AG20443 (cell line): ENCODE data around the gene MAML3.

ENCODE experiments used
- DNase-seq: peaks from one replicate; pipeline ENCODE4 v3.0.0; 2012; ENCODE audit warnings: low spot score, mixed read lengths

Gene MAML3

DNA sequence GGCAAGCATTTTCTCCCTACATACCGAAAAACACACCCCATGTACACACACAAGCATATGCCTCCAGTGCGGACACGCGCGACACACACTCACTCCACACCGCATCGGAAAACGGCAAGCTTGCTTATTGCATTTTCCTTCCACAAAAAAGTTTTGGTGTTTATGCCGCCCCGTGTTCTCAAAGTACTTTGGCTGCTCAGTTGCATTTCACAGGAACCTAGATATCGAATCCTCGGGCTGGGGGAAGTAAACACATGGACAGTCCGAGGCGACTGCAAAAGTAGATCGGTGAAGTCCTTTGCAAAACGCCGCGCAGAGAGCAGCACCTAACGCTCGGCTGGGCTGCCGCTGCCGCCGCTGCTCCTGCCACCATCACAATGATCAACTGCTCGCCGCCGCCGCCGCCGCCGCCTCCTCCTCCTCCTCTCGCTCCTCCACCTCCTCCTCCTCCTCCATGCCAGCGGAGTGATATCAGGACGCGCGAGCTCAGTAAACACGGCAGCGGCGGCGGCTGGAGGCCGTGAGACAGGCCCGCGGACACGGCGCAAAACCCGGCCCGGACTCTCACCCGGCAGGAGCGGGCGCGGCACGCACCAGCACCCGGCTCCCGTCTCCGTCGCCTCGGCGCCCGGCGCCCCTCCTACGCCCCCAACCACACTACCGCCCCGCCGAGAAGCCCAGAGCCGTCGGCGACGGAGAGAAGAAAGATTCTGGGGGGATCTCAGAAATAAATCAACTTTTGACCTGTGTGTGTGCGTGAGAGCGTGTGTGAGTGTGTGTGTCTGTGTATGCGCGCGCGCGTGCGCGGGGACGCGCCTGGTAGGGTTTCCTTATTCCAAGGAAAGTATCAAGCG, at the start of gene MAML3:
TSS of gene MAML3 (minus strand) at position 467 of the 854 bp plus-strand sequence. CDS start 857 bp downstream, outside the sequence.
- peak; percentile 90 for DNase-seq

DNA sequence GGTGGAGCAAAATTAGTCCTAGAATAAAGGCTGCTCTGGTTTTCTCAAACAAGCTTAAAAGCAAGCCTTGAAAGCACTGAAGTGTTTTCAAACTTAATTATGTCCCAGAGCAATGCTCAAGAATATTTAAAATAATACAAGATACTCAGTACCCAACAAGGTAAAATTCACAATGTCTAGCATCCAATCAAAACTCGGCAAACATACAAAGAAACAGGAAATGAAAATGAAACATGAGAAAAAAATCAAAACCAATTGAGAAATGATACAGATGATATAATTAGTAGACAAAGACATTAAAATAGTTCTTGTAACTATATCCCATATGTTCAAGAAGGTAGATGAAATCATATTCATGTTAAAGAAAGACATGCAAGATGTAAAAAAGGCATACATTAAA, 45.0 kb upstream of the MAML3 start:
- no peak for DNase-seq

DNA sequence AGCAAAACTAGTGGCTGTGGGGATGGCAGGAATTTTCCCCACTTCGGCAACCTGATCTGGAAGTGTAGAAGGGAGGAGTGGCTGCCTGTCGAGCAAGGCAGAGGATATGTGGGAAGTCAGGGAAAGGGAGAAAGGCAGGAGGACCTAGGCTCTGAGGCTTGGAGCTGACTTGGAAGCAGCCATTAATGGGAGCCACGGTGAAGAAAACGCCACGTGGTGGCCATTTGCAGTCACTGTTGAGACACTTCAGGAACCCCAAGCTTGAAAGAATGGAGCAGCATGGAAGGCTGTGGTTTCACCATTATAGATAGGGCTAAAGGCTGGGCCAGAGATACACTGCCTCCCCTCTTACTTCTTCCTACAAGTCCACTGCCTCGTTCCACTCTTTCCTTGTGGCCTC, 41.8 kb upstream of the MAML3 start:
- no peak for DNase-seq

DNA sequence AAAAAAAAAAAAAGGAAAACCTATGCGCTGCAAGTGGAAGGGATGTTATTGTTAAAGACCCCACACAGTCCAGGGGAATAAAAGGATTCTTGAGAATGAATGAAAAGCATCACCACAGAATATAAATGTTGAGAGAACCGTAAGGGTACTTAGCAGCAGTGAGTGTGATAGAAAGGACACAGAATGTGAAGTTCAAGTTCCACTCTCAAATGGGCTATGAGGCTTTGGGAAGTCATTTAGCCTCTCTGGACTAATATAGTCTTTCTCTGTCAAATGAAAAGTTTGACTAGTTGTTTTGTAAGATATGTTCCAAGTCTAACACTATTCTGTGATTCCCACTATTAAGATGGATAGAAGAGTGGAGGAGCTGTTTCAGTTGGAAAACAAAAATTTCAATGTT, 35.8 kb upstream of the MAML3 start:
- DNase-seq, result no peak

DNA sequence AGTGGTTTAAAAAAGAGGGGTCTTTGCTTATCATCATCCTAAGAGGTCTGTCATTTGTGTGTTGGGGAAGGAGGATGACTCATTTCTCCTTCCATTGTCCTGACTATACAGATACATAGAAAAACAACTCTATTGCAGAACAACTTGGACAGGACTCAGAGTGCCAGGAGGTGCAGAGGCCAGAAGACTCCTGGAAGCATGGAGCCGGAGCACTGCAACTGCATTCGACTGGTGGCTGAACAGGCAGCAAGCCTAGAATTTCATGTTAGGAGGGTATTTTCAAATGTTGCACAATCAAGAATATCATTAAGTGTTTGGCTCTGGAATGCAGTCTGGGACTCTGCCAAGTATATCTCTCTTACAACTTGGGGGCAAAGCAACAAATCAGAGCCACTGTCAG, 35.0 kb upstream of the MAML3 start:
- DNase-seq, result no peak

DNA sequence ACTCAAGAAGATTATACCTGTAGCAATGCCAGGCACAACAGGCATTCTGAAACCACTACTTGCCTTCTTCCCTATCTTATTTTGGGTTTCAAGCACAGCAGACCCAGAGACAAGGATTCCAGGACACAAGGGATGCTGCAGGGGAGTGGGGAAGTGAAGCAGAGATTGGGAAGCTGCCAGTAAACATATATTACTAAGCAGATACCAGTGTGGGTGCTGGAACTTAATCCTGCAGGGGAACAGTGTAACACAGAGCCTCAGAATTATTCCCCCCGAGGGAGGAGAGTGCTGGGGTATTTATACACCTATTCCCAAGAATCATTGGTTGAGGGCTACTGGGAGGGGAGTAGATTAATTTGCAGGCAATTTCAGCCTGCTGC, 33.3 kb upstream of the MAML3 start:
- no peak for DNase-seq

DNA sequence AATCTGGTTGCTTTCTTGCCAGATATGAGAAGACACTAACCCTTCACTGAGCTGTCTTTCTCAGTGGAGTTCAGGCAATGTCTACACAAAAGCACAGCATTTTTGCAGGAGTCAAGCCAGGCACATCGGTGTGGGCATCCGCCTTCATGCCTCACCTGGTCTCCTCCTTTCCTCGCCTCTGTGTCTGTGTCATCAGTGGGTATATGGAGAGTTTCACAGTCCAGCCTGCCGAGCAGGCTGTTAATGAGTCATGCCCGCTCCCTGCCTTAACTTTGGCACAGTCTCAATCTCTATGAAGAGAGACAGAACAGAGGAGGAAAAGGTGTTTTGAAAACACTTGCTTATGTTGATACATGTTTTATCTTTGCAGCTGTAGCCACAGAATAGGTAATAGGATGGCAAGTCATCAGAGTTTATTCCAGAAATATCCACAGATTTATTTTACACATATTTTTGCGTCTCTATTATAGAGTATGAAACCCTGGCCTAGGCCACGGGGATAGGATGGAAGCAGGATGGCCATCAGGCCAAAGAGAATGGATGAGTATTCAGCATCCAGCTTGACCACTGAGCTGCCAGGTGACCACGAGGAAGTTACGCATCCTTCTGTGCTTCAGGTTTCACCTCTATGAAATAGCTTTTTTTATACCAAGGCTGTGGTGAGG, 32.8 kb upstream of the MAML3 start:
- peak; percentile 74 for DNase-seq

DNA sequence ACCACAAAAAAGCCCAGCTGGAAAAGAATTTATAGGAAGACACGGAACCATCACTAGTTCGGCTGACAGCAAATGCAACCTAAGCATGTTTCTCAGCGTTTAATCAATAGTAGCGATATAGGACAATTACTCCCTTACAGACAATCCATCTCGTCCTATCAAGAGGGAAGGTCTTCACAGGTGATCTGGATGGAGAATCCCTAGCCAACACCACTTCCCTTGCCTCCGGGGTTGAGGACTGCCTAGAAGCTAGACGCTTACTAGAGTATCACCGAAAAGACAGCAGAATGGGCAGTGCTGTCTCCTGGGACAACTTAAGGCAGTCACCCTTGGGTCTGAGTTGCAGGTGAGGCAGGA, 32.1 kb upstream of the MAML3 start:
- no peak for DNase-seq

DNA sequence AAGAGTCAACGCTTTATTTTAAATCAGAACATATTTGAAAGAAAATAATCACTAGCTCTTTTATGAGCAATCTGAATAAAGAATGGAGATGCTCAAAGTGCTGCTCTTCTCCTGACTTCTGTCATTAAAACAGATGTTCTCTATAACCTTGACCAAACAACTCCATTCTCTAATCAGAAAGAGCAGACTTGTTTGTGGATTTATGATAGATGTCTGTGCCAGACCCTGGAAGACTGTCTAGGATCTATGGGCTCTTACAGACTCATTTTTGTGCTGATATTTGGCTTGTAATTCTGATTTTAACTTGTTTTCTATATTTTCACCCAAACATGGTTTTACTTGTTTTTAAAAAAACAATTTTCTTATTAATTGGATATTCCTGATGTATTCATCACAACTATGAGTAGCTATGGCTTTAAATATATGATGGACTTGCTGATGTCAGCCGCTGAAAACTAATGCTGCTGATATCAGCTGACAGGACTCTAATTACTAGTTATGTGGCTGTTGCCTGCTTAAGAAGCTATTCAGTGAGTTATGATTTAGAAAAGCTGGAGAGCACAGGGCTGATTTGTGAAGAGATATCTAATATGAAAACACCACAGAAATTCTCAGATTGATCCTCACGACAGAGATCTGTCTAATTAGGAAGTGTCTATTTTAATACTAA, 31.6 kb upstream of the MAML3 start:
- no peak for DNase-seq

DNA sequence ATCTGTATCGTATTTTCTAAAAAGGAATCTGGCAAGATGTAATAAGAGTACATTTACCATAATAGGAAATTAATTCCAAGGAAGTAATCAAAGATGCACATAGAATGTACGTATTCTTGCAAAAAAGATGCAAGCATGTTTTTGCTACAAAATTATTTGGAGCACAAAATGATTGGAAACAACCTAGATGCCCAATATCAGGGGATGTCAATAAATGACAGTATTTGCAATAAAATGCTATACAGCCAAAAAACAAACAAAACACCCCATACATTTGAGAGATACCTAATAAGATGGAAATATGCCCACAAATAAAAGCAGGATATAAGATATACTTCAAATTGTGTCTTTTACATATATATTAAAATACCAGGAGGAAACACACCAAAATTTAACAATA, 29.3 kb upstream of the MAML3 start:
- no peak for DNase-seq

DNA sequence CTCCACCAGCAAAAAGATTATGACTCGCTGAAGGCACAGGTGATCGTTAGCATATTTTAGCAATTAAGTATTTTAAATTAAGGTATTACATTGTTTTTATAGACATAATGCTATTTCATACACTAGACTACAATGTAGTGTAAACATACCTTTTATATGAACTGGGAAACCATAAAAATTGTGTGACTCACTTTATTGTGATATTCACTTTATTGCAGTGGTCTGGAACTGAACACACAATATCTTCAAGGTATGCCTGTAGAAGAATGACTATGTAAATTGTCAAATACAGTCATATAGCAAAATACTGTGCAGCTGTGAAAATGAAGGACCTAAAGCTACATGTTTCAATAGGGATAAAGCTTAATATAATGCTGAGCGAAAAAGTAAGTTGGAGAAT, 26.6 kb upstream of the MAML3 start:
- no peak for DNase-seq

DNA sequence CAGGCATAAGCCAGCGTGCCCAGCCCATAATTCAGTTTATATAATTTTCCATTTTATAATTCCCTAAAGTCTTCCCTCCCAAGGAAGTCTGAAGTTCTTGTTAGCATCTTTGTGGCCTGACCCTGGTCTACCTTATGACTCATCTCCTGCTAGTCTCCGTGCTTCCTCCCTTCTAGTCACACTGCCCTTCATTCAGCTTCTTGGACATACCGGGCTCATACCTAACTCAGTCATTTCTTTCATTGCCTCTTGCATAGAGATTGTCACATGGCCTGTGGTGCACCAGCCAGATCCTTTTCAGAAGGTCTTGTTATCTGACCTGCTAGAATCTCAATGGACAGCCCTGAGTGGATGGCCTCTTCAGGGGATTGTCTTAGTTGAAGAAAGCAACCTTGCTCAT, 22.8 kb upstream of the MAML3 start:
- no peak for DNase-seq

DNA sequence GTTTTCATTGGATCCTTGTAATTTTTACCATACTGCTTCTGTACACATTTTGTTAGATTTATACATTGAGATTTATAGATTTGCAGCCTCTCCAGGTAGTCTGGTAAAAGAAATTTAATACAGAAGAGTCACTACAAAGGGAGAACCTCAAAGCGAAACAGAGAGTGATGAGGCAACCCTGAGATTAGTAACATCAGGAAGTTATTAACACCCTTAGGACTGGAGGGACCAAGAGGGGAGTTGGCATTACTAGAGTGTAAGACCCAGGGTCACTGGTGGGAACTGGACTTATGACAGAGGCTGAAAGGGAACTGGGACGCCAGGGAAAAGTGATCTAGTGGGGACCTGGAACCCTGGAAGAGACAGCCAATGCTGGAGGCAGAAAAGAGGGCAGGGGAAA, 20.6 kb upstream of the MAML3 start:
- no peak for DNase-seq

DNA sequence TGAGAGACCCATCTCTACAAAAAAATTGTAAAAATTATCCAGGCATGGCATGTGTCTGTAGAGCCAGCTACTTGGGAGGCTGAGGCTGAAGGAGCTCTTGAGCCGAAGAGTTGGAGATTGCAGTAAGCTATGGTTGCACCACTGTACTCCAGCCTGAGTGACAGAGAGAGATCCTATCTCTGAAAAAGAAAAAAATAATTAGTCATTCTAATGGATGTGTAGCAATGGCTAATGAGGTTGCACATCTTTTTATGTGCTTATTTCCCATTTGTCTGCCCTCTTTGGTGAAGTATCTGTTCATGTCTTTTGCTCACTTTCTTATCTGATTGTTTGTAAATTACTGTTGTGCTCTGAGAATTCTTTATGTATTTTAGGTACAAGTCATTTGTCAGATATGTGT, 19.0 kb upstream of the MAML3 start:
- DNase-seq, result no peak

DNA sequence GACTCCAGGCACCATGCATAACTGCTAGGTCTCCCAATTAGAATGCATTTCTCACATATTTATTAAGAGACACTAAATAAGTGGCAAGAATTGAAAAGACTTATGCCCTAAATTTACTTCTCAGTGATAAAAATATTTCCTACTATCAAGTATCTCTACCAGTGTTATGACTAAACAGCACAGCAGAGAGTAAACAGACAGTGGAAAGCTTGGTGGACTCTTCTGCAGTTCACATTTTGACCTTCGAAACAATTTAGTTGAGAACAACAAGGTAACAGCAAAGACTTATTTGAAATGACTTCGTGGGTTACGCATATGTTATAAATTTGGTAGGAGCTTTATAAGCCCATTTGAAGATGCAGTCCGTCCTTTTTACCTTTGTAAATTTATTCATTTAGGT, 16.3 kb upstream of the MAML3 start:
- DNase-seq, result no peak

DNA sequence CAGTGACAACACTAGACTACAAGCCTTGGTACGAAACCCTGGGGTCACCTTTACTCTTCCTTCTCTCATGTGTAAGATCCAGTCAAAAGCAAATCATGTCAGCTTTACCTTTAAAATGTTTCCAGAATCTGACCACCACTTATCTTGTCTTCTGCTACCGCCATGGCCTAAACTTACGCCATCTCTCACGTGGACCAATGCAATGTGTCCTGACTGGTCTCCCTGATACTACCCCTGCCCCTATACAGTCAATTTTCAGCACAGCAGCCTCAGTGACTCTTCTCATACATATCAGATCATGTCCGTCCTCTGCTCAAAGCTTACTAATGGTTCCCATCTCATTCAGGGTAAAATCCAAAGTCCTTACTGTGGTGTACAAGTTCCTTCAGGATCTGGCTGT, 15.0 kb upstream of the MAML3 start:
- no peak for DNase-seq

DNA sequence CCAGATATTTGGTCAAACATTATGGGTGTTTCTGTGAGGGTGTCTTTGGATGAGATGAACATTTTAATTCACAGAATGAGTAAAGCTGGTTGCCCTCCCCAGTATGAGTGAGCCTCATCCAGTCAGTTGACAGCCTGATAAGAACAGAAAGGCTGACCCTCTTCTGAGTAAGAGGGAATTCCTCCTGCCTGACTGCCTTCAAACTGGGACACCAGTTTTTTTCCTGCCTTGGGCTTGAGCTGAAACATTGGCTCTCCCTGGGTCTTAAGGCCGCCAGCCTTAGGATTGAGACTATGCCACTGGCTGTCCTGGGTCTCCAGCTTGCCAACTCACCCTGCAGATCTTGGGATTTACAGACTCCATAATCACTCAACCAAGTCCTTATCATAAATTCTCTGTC, 14.5 kb upstream of the MAML3 start:
- no peak for DNase-seq

DNA sequence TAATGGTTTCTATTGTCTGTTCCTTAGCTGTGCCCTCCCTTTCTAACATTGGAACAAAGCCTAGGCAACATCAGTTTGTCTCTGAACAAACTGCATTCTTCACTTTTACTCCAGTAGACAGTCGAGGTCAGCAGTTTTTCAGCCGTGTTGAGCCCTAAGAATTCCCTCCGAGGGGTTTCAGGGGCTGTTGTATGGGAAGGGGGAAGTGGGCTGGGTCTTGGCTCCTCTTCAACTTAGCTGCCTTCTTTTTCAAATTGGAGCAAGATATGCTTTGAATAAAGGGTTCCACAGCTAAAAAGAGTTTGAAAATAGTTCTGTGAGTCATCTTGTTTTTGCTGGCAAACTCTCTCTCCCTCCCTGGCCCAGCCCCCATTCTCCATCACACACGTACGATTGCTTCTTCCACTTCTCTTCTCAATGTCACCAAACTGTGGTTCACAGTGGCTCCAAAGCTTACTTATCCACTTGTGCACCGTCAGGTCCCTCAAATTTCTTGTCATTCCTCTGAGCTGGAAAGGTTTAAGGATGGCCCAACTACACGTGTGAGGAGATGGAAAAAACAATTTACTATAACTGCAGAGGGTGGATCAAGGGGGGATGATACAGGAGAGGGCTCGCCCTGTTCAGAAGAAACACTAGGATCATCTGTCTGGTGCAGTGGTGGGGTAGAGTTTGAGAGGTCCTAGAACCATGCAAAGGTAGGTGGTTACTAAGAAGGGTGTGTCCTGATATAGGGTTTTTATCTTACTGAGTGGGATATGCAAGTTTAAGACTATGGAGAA, 9.2 kb upstream of the MAML3 start:
- peak; percentile 70 for DNase-seq

DNA sequence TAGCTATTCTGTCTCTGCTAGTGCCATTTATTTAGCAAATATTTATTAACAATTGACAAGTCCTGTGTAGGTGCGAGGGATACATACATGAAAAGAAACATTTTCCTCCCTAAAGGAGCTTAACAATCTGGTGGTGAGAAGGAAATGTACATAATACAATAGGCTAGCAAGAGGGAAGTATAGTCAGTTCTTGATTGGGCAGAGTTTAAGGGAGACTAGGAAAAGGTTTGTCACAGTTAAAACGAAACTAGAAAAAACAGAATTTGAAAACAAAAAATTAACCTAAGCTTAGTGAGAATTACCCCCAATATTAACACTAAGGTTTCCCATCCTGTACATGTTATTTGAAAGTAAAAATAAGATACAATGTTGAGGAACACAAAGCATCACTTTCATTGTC, 8.6 kb upstream of the MAML3 start:
- DNase-seq, result no peak

DNA sequence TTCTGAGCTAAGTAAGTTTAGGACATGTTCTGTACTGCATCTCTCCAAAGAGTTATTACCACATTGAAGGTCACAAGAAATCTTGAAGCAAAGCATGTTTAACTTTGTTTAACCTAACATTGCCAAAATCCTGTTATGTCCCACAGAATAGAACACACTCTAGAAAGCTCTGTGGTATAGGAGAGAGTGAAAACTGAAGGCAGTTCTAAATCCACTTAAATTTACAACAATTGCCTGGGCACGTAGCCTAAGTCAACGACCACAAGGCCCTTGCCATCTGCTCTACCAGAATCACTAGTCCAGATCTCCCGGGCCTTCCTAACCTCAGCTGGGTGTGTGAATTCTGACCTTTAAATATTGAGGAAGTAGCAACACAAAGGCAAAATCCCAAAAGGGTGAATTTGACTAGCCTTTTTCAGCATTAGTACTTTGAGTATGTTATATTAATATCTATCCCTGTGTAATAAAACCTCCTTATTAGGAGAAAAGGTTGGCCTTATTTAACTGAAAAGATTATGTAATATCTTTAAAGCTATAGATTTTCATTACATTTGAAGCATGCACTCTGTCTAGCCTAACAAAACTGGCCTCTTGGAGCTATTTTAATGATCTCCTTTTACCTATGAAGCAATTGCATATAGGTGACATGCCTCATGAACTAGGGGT, 4.5 kb upstream of the MAML3 start:
- DNase-seq, result no peak

DNA sequence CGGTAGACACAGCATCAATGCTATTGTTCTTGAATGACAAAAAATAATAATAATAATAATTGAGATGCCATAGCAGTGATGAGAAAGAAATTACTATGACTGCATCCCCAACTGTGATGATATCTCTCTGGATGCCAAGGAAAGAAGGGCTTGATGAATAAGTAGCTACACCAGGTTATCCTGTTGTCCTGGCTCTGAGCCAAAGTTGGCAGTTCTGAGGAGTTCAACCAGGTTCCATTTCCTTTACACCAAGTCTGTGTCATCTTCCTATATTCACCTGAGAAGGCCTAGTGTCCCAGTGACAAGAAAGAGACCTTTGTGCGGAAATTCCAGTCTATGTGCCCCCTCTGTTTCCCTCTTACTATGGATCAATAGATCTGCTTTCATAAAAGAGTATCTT, 3.4 kb upstream of the MAML3 start:
- DNase-seq, result no peak
